OCI-LY3 (cell line): ENCODE results near the gene HDAC7.

Experiments
- CTCF ChIP-seq: fragments of 200-600, 300-600 bp; sonication (generic); IDR thresholded peaks from 2 replicates; pipeline ENCODE4 v1.5.1; 2014; ENCODE audit warnings: antibody characterized with exemption, low read length, low read depth
- EZH2phosphoT487 ChIP-seq: fragments of 200-600 bp; shearing (Covaris generic); IDR thresholded peaks from 2 replicates; pipeline ENCODE4 v1.6.1; 2018; ENCODE audit warnings: antibody characterized with exemption, mixed run types, low read depth

DNA sequence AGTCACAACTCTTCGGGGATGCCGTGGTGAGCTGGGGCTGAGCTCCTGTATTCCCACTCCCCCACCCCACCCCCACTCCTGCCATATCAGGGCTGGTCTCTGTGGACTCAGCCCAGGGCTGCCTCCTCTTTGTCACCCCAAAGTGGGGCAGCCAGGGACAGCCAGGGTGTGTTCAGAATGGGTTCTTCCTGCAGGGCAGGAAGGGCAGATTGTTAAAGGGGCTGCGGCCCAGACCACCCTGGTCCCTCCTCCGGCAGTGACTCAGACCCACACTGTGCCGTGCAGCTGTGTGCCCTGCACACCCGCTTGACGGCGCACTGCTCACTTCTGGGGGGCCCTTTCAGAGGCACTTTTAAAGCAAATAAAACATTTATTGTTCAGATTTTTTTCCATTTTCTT, 37.3 kb downstream of the HDAC7 start:
- TF ChIP-seq CTCF (no peak), EZH2phosphoT487 (no peak)
